Left kidney (tissue), 2 donors: ENCODE measurements around the gene OR10AD1. TPM values are rescaled to one million over a fixed set of nuclear protein-coding genes. Genes with fewer than 3 reads are reported as not detected.
"Not testable (repeated sequence)": the region's sequence is repeated elsewhere in the genome, so short reads cannot be mapped to it uniquely, and the experiment has no call there.

Experiments
- DNase-seq: peaks from one replicate; pipeline ENCODE4 v3.0.0-alpha.2; 2013
- polyA plus RNA-seq: library from polyadenylated mRNA; unstranded; fragments of 120-200 nt; gene quantifications from one replicate; pipeline ENCODE4 v1.2.1, GENCODE V29; 2013; ENCODE audit not compliant: insufficient read length

OR10AD1 gene
- polyA plus RNA-seq, 1 donor: 0.98 TPM

GRCh38 chr12:48160807-48161206 is 42.3 kb downstream of the OR10AD1 start:
- DNase-seq: no peak

- no peak for DNase-seq
Observed at GRCh38 chr12:48160046-48160445, 43.0 kb downstream of the OR10AD1 start.

GRCh38 chr12:48157889-48158370 is 45.2 kb downstream of the OR10AD1 start:
- DNase-seq: no peak

GRCh38 chr12:48157018-48157888 is 45.8 kb downstream of the OR10AD1 start, which contains the start of gene ASB8:
Gene ASB8 (minus strand): TSS chr12:48157515. CDS start chr12:48153496, 4,019 bp downstream.
- DNase-seq: peak; percentile 99

- no peak for DNase-seq
Observed at GRCh38 chr12:48156652-48157017, 46.5 kb downstream of the OR10AD1 start.

GRCh38 chr12:48155786-48156185 is 47.3 kb downstream of the OR10AD1 start:
- DNase-seq: not testable (repeated sequence)

Other genes starting within 250 kb of the OR10AD1 start
- 134 TPM for gene TMEM106C, start 239.7 kb downstream of the OR10AD1 start, polyA plus RNA-seq
- gene COL2A1, start 198.8 kb downstream of the OR10AD1 start, polyA plus RNA-seq: 50.3 TPM
- gene SENP1, start 97.2 kb downstream of the OR10AD1 start, polyA plus RNA-seq: 31.7 TPM
- 134 TPM for gene PFKM, start 83.9 kb downstream of the OR10AD1 start, polyA plus RNA-seq
- 47.0 TPM for gene ASB8, start 45.8 kb downstream of the OR10AD1 start, polyA plus RNA-seq
- 0.25 TPM for gene CCDC184, start 19.6 kb downstream of the OR10AD1 start, polyA plus RNA-seq
- gene ZNF641, start 147.6 kb upstream of the OR10AD1 start, polyA plus RNA-seq: 32.3 TPM